Endothelial cell of umbilical vein (primary cell): ENCODE data around the gene RECQL5. TPM values are rescaled to one million over a fixed set of nuclear protein-coding genes. Genes with fewer than 3 reads are reported as not detected.

Experiments
- BruUV-seq: library from RNA; stranded (reverse); fragments of 400-500 nt; replicated peaks from 2 replicates; lab custom pipeline; 2021; lab: Mats Ljungman, UMichigan
- CTCF ChIA-PET: fragments of 300-600, 350-600 bp; sonication (Branson Sonifier 250); formaldehyde crosslinking; loops from one replicate; lab custom pipeline; 2021; ENCODE audit warnings: antibody characterized with exemption, inconsistent platforms; lab: Charles Lee
- POLR2A ChIA-PET: fragments of 300-600, 350-600 bp; sonication (Branson Sonifier 250); formaldehyde crosslinking; loops from one replicate; lab custom pipeline; 2021; ENCODE audit warnings: antibody characterized with exemption, inconsistent platforms; lab: Charles Lee
- DNase-seq: peaks from one replicate; pipeline ENCODE4 v3.0.0-alpha.2; 2011; ENCODE audit warnings: low read depth, low spot score
- FAIRE-seq: peaks from 2 replicates; lab custom pipeline; 2011; peaks lifted over from hg19 to GRCh38; lab: Jason Lieb, UNC
- H2AFZ ChIP-seq: 2 replicates; pipeline ENCODE4 v1.6.0; 2012; ENCODE audit warnings: low read depth, low read length, control low read depth, inconsistent platforms
- H3K27ac ChIP-seq: 2 replicates; pipeline ENCODE4 v1.5.1; 2011; ENCODE audit warnings: low read depth, mild to moderate bottlenecking, control low read depth, low read length, moderate library complexity; ENCODE audit not compliant: insufficient read depth
- H3K27me3 ChIP-seq, 2 experiments: 2 replicates each; pipeline versions ENCODE4 v1.6.0 to v1.6.1; 2011; ENCODE audit warnings: low read length in 2 of 2, mixed read lengths in 1 of 2; ENCODE audit not compliant: control insufficient read depth in 2 of 2, insufficient read depth in 2 of 2
- H3K36me3 ChIP-seq, 2 experiments: 2 replicates in 1 of 2; 3 replicates in 1 of 2; pipeline ENCODE4 v1.5.1; 2011; ENCODE audit warnings: low read length in 2 of 2, mild to moderate bottlenecking in 1 of 2, moderate library complexity in 1 of 2; ENCODE audit not compliant: control insufficient read depth in 2 of 2, insufficient read depth in 2 of 2; ENCODE audit errors: extremely low read depth in 1 of 2
- H3K4me1 ChIP-seq: 3 replicates; pipeline ENCODE4 v1.5.1; 2011; ENCODE audit warnings: mild to moderate bottlenecking, low read length; ENCODE audit not compliant: control insufficient read depth, insufficient read depth; ENCODE audit errors: extremely low read depth
- H3K4me2 ChIP-seq: 2 replicates; pipeline ENCODE4 v1.6.1; 2011; ENCODE audit warnings: low read length, control low read depth, mixed read lengths; ENCODE audit not compliant: insufficient read depth
- H3K4me3 ChIP-seq, 3 experiments: fragments of 200-600 bp in 1 of 3; sonication (generic), shearing (Covaris generic) in 1 of 3; replicated peaks in 1 of 3; 2 replicates each; pipeline ENCODE4 v1.5.1; 2011 to 2016; ENCODE audit warnings: control low read depth in 3 of 3, low read length in 3 of 3, mild to moderate bottlenecking in 2 of 3, inconsistent platforms in 1 of 3, low read depth in 1 of 3, moderate library complexity in 1 of 3; ENCODE audit not compliant: insufficient read depth in 1 of 3
- H3K79me2 ChIP-seq: 2 replicates; pipeline ENCODE4 v1.6.0; 2012; ENCODE audit warnings: low read length, inconsistent platforms; ENCODE audit not compliant: control insufficient read depth, insufficient read depth
- H3K9ac ChIP-seq: replicated peaks from 2 replicates; pipeline ENCODE3; 2011; ENCODE audit warnings: low read length, control low read depth; ENCODE audit not compliant: insufficient read depth; ENCODE audit errors: extremely low read depth
- H3K9me1 ChIP-seq: replicated peaks from 3 replicates; pipeline ENCODE4 v1.6.0; 2011; ENCODE audit warnings: mild to moderate bottlenecking, low read length; ENCODE audit not compliant: control insufficient read depth, insufficient read depth; ENCODE audit errors: extremely low read depth
- H3K9me3 ChIP-seq: replicated peaks from 2 replicates; pipeline ENCODE4 v1.5.1; 2012; ENCODE audit warnings: low read length, inconsistent platforms; ENCODE audit not compliant: control insufficient read depth, insufficient read depth
- H4K20me1 ChIP-seq: replicated peaks from 2 replicates; pipeline ENCODE3; 2011; ENCODE audit warnings: mild to moderate bottlenecking, low read length; ENCODE audit not compliant: control insufficient read depth, insufficient read depth; ENCODE audit errors: extremely low read depth
- EZH2 ChIP-seq: IDR thresholded peaks from 2 replicates; pipeline ENCODE4 v1.6.1; 2012; ENCODE audit warnings: borderline replicate concordance, low read depth, mild to moderate bottlenecking, moderate library complexity, low read length, inconsistent platforms; ENCODE audit not compliant: severe bottlenecking
- FOS ChIP-seq: IDR thresholded peaks from 2 replicates; pipeline ENCODE4 v1.6.1; 2011; ENCODE audit warnings: mild to moderate bottlenecking, low read length, moderate library complexity, borderline replicate concordance; ENCODE audit not compliant: insufficient read depth
- GATA2 ChIP-seq: IDR thresholded peaks from 2 replicates; pipeline ENCODE4 v1.7.0; 2011; ENCODE audit warnings: low read depth, mild to moderate bottlenecking, moderate library complexity, mixed read lengths, low read length; ENCODE audit not compliant: insufficient read length, insufficient read depth
- JUN ChIP-seq: IDR thresholded peaks from 2 replicates; pipeline ENCODE4 v1.6.1; 2011; ENCODE audit warnings: borderline replicate concordance, low read depth; ENCODE audit not compliant: insufficient read length, insufficient read depth
- MYC ChIP-seq: IDR thresholded peaks from one replicate; pipeline ENCODE4 v1.6.1; 2011; ENCODE audit warnings: mild to moderate bottlenecking, low read depth, low read length
- POLR2A ChIP-seq: IDR thresholded peaks from 2 replicates; pipeline ENCODE4 v1.6.1; 2012; ENCODE audit warnings: low read depth, mild to moderate bottlenecking, control low read depth, low read length
- POLR2AphosphoS5 ChIP-seq: IDR thresholded peaks from 2 replicates; pipeline ENCODE4 v1.6.1; 2012; ENCODE audit warnings: low read depth, mild to moderate bottlenecking, control low read depth, low read length, moderate library complexity; ENCODE audit not compliant: insufficient read depth
- dilution Hi-C: fragments of 300-500 bp; cut with MboI; formaldehyde crosslinking; loops from one replicate; pipeline ENCODE4 v1.15.0; 2019; ENCODE audit warnings: low sequenced_read_pairs; ENCODE audit not compliant: extremely low pct_ligation_motif_present
- intact Hi-C: fragments of 100-400 bp; cut with micrococcal nuclease; formaldehyde crosslinking; loops from one replicate; pipeline ENCODE4 v1.10.0; 2022
- polyA plus RNA-seq, 4 experiments: library from polyadenylated mRNA; depleted of rRNA in 3 of 4; stranded (reverse) in 3 of 4; unstranded in 1 of 4; fragments of >200 nt; gene quantifications; 2 replicates each; pipeline versions ENCODE4 v1.2.1 to v1.2.3, GENCODE V29; 2011 to 2012; ENCODE audit warnings: missing spikeins in 1 of 4
- total RNA-seq: library from RNA; stranded (reverse); gene quantifications from 2 replicates; pipeline ENCODE4 v1.2.3, GENCODE V29; 2021
- TF ChIP-seq, protein P1 (sequence below), 2 donors: IDR thresholded peaks; 1 replicate in 1 of 2; 2 replicates in 1 of 2; pipeline ENCODE4 v1.5.1; 2011; ENCODE audit warnings: low read length in 2 of 2, mild to moderate bottlenecking in 2 of 2, moderate library complexity in 2 of 2, control low read depth in 1 of 2, inconsistent platforms in 1 of 2, low read depth in 1 of 2; ENCODE audit not compliant: insufficient read depth in 1 of 2; ENCODE audit errors: extremely low read depth in 1 of 2
- TF ChIP-seq, protein P2 (sequence below): IDR thresholded peaks from 2 replicates; pipeline ENCODE4 v1.6.1; 2011; ENCODE audit not compliant: insufficient read depth, insufficient read length

The RECQL5 gene
- total and polyA plus RNA-seq, 2 donors (not counting 3 experiments of a cell fraction or from before 2014, with no cell fraction given) = 21.3 to 30.7 TPM

DNA sequence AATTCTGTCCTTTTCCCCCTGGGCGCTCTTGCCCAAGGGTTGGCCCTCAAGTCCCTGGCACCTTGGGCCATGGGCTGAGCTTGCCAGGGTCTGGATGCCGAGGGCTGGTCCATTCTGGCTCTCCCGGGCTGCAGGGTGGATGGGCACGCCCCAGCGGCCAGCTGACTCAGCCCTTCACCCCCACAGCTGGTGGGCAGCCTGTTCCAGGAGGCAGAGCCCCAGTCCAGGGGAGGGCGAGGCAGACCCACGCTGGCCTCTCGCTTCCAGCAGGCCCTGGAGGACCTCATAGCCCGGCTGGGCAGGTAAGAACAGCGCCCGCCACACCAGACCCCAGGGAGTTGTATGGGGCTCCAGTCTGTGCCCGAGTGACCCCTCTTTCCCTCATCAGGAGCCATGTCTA lies 64.3 kb downstream of the RECQL5 start:
- no peak for FAIRE-seq
- dilution Hi-C loops = no loop called here
- ChIA-PET POLR2A (interaction anchor here (0.6 kb wide), 1 partner anchor 16 kb away, joined by 3 read pairs; no protein-coding TSS in a partner anchor), CTCF (interaction anchor here (1.3 to 4.8 kb wide), 6 partner anchors 11 to 147 kb away, joined by 3 to 67 read pairs (median 22); partner anchors contain the start of gene SMIM5)
- Histone ChIP-seq H3K4me1 (no peaks in the 10 kb centered on the region), H3K36me3 (no peaks in the 10 kb centered on the region), H2AFZ (no peak overlapping the region), H3K4me2 (no peak overlapping the region), H3K9me3 (no peaks in the 10 kb centered on the region), H3K9ac (no peak overlapping the region), H3K79me2 (no peaks in the 10 kb centered on the region), H3K27ac (no peak overlapping the region), H3K9me1 (no peaks in the 10 kb centered on the region), H3K4me3 (no peak overlapping the region), H3K27me3 (no peaks in the 10 kb centered on the region), H4K20me1 (no peaks in the 10 kb centered on the region)
- BruUV-seq = no TSS peak
- intact Hi-C loops = no loop called here
- no peak for DNase-seq
- TF ChIP-seq MYC = no peak
- TF ChIP-seq FOS = no peak
- TF ChIP-seq JUN = no peak
- TF ChIP-seq, protein P1, sequence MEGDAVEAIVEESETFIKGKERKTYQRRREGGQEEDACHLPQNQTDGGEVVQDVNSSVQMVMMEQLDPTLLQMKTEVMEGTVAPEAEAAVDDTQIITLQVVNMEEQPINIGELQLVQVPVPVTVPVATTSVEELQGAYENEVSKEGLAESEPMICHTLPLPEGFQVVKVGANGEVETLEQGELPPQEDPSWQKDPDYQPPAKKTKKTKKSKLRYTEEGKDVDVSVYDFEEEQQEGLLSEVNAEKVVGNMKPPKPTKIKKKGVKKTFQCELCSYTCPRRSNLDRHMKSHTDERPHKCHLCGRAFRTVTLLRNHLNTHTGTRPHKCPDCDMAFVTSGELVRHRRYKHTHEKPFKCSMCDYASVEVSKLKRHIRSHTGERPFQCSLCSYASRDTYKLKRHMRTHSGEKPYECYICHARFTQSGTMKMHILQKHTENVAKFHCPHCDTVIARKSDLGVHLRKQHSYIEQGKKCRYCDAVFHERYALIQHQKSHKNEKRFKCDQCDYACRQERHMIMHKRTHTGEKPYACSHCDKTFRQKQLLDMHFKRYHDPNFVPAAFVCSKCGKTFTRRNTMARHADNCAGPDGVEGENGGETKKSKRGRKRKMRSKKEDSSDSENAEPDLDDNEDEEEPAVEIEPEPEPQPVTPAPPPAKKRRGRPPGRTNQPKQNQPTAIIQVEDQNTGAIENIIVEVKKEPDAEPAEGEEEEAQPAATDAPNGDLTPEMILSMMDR (IDR thresholded peaks at IDR 0.05; ENCODE audit: extremely low read depth in 1 of 2, insufficient read depth in 1 of 2, low read depth in 1 of 2, low read length in 2 of 2) = no peak
- TF ChIP-seq EZH2 = no peak
- TF ChIP-seq GATA2 = no peak
- TF ChIP-seq, protein P2, sequence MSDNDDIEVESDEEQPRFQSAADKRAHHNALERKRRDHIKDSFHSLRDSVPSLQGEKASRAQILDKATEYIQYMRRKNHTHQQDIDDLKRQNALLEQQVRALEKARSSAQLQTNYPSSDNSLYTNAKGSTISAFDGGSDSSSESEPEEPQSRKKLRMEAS = no peak
- TF ChIP-seq POLR2AphosphoS5 = no peak
- TF ChIP-seq POLR2A = no peak
